Measurements from ENCODE around the gene PPARD.

PPARD gene

DNA sequence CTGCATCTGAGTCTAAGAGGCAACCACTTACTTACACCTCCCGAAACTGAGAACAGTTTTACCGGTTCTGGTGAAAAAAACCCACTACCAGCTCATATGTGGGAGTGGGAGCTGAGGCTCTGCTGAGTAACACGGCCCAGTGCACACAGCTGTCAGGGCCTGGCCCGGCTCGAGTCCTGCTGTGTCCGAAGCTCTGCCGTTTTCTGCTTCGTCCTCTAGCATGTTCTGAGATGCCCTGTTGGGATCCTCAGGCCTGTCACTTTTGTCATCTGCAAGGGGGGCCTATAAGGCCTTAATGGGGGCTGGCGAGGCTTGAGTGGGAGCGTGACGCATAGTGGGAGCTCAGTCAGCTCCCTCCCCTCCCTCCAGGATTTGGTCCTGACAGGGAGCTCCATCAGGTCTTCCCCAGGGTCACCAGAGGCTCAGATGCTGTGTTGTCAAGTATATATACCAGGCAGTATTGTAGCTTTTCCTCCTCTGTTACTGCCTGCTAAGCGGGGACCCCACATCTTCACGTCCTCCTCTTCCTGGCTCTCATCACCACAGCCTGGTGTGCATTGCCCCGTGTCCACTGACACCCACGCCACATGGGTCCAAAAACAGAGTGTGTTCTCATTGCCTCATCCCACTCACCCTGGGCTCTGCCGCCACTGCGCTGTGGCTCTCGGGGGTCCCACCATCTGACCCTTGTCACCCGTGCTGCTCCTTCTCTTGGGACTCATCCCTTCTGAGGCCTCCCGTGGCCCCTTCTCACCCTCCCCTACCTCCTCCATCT lies 64.5 kb downstream of the PPARD start:
- peaks cover 26% of the 10 kb centered on the region for H3K4me1 Mint-ChIP-seq
- H3K9me3 Mint-ChIP-seq, result no peaks in the 10 kb centered on the region
- H3K4me3 Mint-ChIP-seq, result no peak overlapping the region
- DNase-seq (ENCODE audit: low spot score in 2 of 2) (no peak), ATAC-seq (ENCODE audit: low read depth) (no peak)
- no peaks in the 10 kb centered on the region for H3K27me3 Mint-ChIP-seq
- peaks cover 9% of the 10 kb centered on the region for H3K36me3 Mint-ChIP-seq
- peak overlapping the region; percentile 19 for H3K27ac Mint-ChIP-seq

DNA sequence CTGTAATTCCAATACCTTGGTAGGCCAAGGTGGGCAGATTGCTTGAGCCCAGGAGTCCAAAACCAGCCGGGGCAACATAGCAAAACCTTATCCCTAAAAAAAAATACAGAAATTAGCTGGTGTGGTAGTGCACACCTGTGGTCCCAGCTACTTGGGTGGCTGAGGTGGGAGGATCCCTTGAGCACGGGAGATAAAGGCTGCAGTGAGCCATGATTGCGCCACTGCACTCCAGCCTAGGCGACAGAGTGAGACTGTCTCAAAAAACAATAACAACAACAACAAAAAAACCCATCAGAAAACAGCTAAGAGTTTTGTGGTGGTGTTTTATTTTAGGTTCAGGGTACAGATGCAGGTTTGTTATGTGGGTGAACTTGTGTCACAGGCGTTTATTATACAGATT lies 66.9 kb downstream of the PPARD start:
- ATAC-seq (ENCODE audit: low read depth) (no peak), DNase-seq (ENCODE audit: low spot score in 2 of 2) (no peak)
- Mint-ChIP-seq H3K4me3 (no peak overlapping the region), H3K27ac (peak overlapping the region; percentile 48), H3K4me1 (peaks cover 23% of the 10 kb centered on the region), H3K9me3 (no peaks in the 10 kb centered on the region), H3K27me3 (no peaks in the 10 kb centered on the region), H3K36me3 (peaks cover 20% of the 10 kb centered on the region)

DNA sequence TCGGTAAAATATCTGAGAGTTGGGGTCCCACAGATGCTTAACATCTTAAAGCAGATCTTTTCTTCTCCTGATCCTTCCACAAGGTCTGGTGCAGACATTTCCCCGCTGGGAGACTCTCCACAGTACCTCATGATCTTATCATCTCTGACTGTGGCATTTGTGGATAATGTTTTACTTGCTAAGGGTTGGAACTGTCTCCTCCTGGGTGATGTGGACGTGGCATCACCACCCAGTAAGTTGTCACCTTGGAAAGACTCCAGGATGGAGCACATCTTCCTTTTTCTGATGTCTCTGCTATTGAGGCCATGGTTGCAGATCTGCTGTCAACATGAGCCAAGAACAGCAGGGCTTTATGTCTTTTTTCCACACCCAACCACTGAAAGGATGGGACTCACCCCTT lies 67.8 kb downstream of the PPARD start:
- no peak for ATAC-seq (ENCODE audit: low read depth)
- Mint-ChIP-seq H3K27ac (peak overlapping the region; percentile 48), H3K36me3 (peaks cover 20% of the 10 kb centered on the region), H3K4me1 (peaks cover 23% of the 10 kb centered on the region), H3K27me3 (no peaks in the 10 kb centered on the region), H3K4me3 (no peak overlapping the region), H3K9me3 (no peaks in the 10 kb centered on the region)
- DNase-seq (ENCODE audit: low spot score in 2 of 2), result no peak

DNA sequence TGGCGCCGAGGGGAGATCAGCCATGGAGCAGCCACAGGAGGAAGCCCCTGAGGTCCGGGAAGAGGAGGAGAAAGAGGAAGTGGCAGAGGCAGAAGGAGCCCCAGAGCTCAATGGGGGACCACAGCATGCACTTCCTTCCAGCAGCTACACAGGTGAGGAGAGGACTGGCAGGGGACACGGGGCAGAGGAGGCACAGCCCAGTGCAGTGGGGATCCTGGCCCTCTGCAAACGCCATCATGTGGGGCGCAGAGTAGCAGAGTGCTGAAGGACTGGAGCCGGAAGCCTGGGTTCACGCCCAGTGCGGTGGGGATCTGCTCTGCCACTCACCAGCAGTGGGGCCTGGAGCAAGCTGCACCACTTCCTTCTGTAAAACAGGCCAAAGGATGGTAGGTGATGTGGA lies 68.7 kb downstream of the PPARD start:
- Mint-ChIP-seq H3K27ac (peak overlapping the region; percentile 48), H3K4me1 (peaks cover 21% of the 10 kb centered on the region), H3K36me3 (peaks cover 24% of the 10 kb centered on the region), H3K9me3 (no peaks in the 10 kb centered on the region), H3K27me3 (no peaks in the 10 kb centered on the region), H3K4me3 (peak overlapping the region; percentile 2)
- ATAC-seq (ENCODE audit: low read depth), result peak; percentile 66
- DNase-seq (ENCODE audit: low spot score in 2 of 2), result no peak

GRCh38 chr6:35412102-35412501 lies 69.7 kb downstream of the PPARD start:
- no peaks in the 10 kb centered on the region for H3K27me3 Mint-ChIP-seq
- H3K4me3 Mint-ChIP-seq, result no peak overlapping the region
- peaks cover 18% of the 10 kb centered on the region for H3K4me1 Mint-ChIP-seq
- ATAC-seq (ENCODE audit: low read depth) (no peak), DNase-seq (ENCODE audit: low spot score in 2 of 2) (no peak)
- no peaks in the 10 kb centered on the region for H3K9me3 Mint-ChIP-seq
- peaks cover 27% of the 10 kb centered on the region for H3K36me3 Mint-ChIP-seq
- H3K27ac Mint-ChIP-seq, result no peak overlapping the region

DNA sequence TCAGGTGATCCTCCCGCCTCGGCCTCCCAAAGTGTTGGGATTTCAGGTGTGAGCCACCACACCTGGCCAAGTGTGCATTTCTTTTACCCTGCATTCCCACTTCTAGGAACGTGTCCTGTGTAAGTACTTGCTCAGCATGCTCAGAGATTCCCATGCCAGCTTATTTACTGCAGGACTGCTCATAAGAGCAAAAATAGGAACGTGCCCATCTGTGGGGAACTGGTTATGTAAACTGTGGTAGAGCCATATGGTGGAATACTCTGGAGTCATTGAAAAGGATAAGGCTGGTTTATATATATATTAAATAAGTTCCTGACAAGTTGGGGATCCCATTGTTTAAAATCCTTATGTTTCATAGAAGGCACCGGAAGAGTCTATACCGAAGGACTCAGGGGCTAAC lies 71.6 kb downstream of the PPARD start:
- H3K27me3 Mint-ChIP-seq, result no peaks in the 10 kb centered on the region
- no peak overlapping the region for H3K4me3 Mint-ChIP-seq
- ATAC-seq (ENCODE audit: low read depth), result no peak
- H3K27ac Mint-ChIP-seq, result no peak overlapping the region
- peaks cover 17% of the 10 kb centered on the region for H3K4me1 Mint-ChIP-seq
- no peak for DNase-seq (ENCODE audit: low spot score in 2 of 2)
- H3K36me3 Mint-ChIP-seq, result peaks cover 30% of the 10 kb centered on the region
- H3K9me3 Mint-ChIP-seq, result no peaks in the 10 kb centered on the region

DNA sequence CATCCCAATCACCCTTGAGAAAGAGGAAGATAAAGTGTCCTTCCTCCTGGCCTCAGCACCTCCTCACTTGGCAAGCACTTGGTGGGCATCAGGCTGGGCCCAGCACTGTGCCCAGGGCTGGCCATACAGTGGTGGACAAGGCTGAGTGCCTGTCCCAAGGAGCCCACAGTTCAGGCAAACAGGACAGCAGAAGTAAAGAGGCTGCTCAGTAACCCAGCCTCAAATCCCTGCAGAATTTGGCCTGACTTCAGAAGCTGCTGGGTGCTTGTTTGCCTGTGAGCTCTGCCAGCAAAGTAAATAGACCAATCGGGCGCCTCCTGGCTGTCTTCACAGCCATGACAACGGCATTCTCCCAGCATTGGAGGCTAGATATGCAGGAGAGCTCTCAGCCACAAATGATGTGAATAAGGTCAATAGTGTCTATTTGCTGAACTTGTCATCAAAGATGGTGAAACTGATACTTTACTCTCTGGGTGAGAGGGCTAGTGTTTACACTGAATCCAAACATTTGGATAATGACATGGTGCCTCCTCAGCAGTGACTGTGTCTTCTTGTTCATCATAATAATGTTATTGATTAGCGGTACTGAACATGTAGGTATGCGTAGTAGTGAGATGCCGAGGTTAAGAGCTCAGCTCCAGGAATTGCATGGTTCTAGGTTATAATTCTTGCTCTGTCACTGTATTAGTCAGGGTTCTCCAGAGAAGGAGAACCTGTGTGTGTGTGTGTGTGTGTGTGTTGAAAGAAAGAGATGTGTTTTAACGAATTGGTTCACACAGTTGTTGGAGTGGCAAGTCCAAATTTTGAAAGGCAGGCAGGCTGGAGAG lies 72.9 kb downstream of the PPARD start:
- Mint-ChIP-seq H3K9me3 (no peaks in the 10 kb centered on the region), H3K27me3 (no peaks in the 10 kb centered on the region), H3K36me3 (peaks cover 30% of the 10 kb centered on the region), H3K4me3 (no peak overlapping the region), H3K4me1 (peaks cover 11% of the 10 kb centered on the region), H3K27ac (no peak overlapping the region)
- ATAC-seq (ENCODE audit: low read depth) (peak; percentile 60), DNase-seq (ENCODE audit: low spot score in 2 of 2) (no peak)

GRCh38 chr6:35417979-35418661 lies 75.8 kb downstream of the PPARD start:
- H3K4me3 Mint-ChIP-seq, result no peak overlapping the region
- ATAC-seq (ENCODE audit: low read depth) (no peak), DNase-seq (ENCODE audit: low spot score in 2 of 2) (no peak)
- no peaks in the 10 kb centered on the region for H3K9me3 Mint-ChIP-seq
- no peak overlapping the region for H3K27ac Mint-ChIP-seq
- peaks cover 2% of the 10 kb centered on the region for H3K4me1 Mint-ChIP-seq
- peaks cover 25% of the 10 kb centered on the region for H3K36me3 Mint-ChIP-seq
- no peaks in the 10 kb centered on the region for H3K27me3 Mint-ChIP-seq

GRCh38 chr6:35419417-35419816 lies 77.1 kb downstream of the PPARD start:
- H3K27me3 Mint-ChIP-seq, result no peaks in the 10 kb centered on the region
- H3K27ac Mint-ChIP-seq, result no peak overlapping the region
- peaks cover 19% of the 10 kb centered on the region for H3K36me3 Mint-ChIP-seq
- ATAC-seq (ENCODE audit: low read depth) (no peak), DNase-seq (ENCODE audit: low spot score in 2 of 2) (no peak)
- H3K4me1 Mint-ChIP-seq, result peaks cover 2% of the 10 kb centered on the region
- H3K9me3 Mint-ChIP-seq, result no peaks in the 10 kb centered on the region
- no peak overlapping the region for H3K4me3 Mint-ChIP-seq

GRCh38 chr6:35419961-35420360 lies 77.6 kb downstream of the PPARD start:
- Mint-ChIP-seq H3K27ac (no peak overlapping the region), H3K4me3 (no peak overlapping the region)
- ATAC-seq (ENCODE audit: low read depth), result no peak

GRCh38 chr6:35425284-35425683 lies 82.9 kb downstream of the PPARD start:
- H3K27ac Mint-ChIP-seq, result no peak overlapping the region
- no peak for DNase-seq (ENCODE audit: low spot score in 2 of 2)
- no peak overlapping the region for H3K4me3 Mint-ChIP-seq
- peaks cover 30% of the 10 kb centered on the region for H3K36me3 Mint-ChIP-seq
- H3K9me3 Mint-ChIP-seq, result peaks cover 4% of the 10 kb centered on the region
- no peak for ATAC-seq (ENCODE audit: low read depth)
- H3K4me1 Mint-ChIP-seq, result peaks cover 7% of the 10 kb centered on the region
- no peaks in the 10 kb centered on the region for H3K27me3 Mint-ChIP-seq

More at GRCh38 chr6:35419961-35420360, 77.6 kb downstream of the PPARD start:
- DNase-seq (ENCODE audit: low spot score in 2 of 2), result no peak
- Mint-ChIP-seq H3K36me3 (peaks cover 24% of the 10 kb centered on the region), H3K4me1 (peaks cover 2% of the 10 kb centered on the region), H3K27me3 (no peaks in the 10 kb centered on the region), H3K9me3 (no peaks in the 10 kb centered on the region)

- ATAC-seq (ENCODE audit: low read depth) (no peak), DNase-seq (ENCODE audit: low spot score in 2 of 2) (no peak)
- Mint-ChIP-seq H3K4me3 (no peak overlapping the region), H3K36me3 (peaks cover 28% of the 10 kb centered on the region), H3K4me1 (peaks cover 7% of the 10 kb centered on the region), H3K27ac (peak overlapping the region; percentile 60), H3K27me3 (no peaks in the 10 kb centered on the region), H3K9me3 (peaks cover 5% of the 10 kb centered on the region)
These were observed 83.7 kb downstream of the PPARD start for GRCh38 chr6:35426074-35426473.

- no peak overlapping the region for H3K27ac Mint-ChIP-seq
- ATAC-seq (ENCODE audit: low read depth) (no peak), DNase-seq (ENCODE audit: low spot score in 2 of 2) (no peak)
- no peaks in the 10 kb centered on the region for H3K27me3 Mint-ChIP-seq
- H3K9me3 Mint-ChIP-seq, result peaks cover 5% of the 10 kb centered on the region
- H3K36me3 Mint-ChIP-seq, result peaks cover 24% of the 10 kb centered on the region
- peaks cover 7% of the 10 kb centered on the region for H3K4me1 Mint-ChIP-seq
- H3K4me3 Mint-ChIP-seq, result no peak overlapping the region
These were observed 85.1 kb downstream of the PPARD start for GRCh38 chr6:35427435-35427834.

GRCh38 chr6:35427851-35428321 lies 85.5 kb downstream of the PPARD start:
- Mint-ChIP-seq H3K4me3 (no peak overlapping the region), H3K9me3 (peaks cover 5% of the 10 kb centered on the region), H3K27ac (no peak overlapping the region), H3K36me3 (peaks cover 22% of the 10 kb centered on the region), H3K4me1 (peaks cover 7% of the 10 kb centered on the region), H3K27me3 (no peaks in the 10 kb centered on the region)
- DNase-seq (ENCODE audit: low spot score in 2 of 2) (no peak), ATAC-seq (ENCODE audit: low read depth) (no peak)

All from memory B cell (primary cell).